Measurements from ENCODE around the gene DNAJC7.

The DNAJC7 gene

GRCh38 chr17:41975099-41976083, 41.8 kb downstream of the DNAJC7 start:
- DNase-seq (ENCODE audit: low read depth in 2 of 2), result no peak

GRCh38 chr17:41974658-41975057, 42.6 kb downstream of the DNAJC7 start:
- no peak for DNase-seq (ENCODE audit: low read depth in 2 of 2)

GRCh38 chr17:41974031-41974430, 43.2 kb downstream of the DNAJC7 start:
- no peak for DNase-seq (ENCODE audit: low read depth in 2 of 2)

- no peak for DNase-seq (ENCODE audit: low read depth in 2 of 2)
Measured at GRCh38 chr17:41973408-41973811, 43.8 kb downstream of the DNAJC7 start.

- no peak for DNase-seq (ENCODE audit: low read depth in 2 of 2)
Measured at GRCh38 chr17:41972571-41973407, 44.5 kb downstream of the DNAJC7 start.

- no peak for DNase-seq (ENCODE audit: low read depth in 2 of 2)
Measured at GRCh38 chr17:41971721-41972523, 45.3 kb downstream of the DNAJC7 start.

GRCh38 chr17:41970901-41971331, 46.3 kb downstream of the DNAJC7 start:
- DNase-seq (ENCODE audit: low read depth in 2 of 2), result no peak

- no peak for DNase-seq (ENCODE audit: low read depth in 2 of 2)
Measured at GRCh38 chr17:41968676-41969075, 48.6 kb downstream of the DNAJC7 start.

GRCh38 chr17:41967921-41968578, 49.2 kb downstream of the DNAJC7 start:
- no peak for DNase-seq (ENCODE audit: low read depth in 2 of 2)

GRCh38 chr17:41967141-41967920, 49.9 kb downstream of the DNAJC7 start:
- DNase-seq (ENCODE audit: low read depth in 2 of 2), result peak; percentile 15 to 21

GRCh38 chr17:41966463-41967140, 50.6 kb downstream of the DNAJC7 start, which contains the start of gene CNP:
Gene CNP, plus strand, starts transcription at chr17:41966795. Its CDS starts 90 bp downstream, at chr17:41966885.
- DNase-seq (ENCODE audit: low read depth in 2 of 2), result peak; percentile 87 to 92

- peak; percentile 38 to 53 for DNase-seq (ENCODE audit: low read depth in 2 of 2)
Measured at GRCh38 chr17:41965694-41966462, 51.4 kb downstream of the DNAJC7 start.

- peak; percentile 57 to 58 for DNase-seq (ENCODE audit: low read depth in 2 of 2)
Measured at GRCh38 chr17:41962768-41963434, 54.3 kb downstream of the DNAJC7 start.

GRCh38 chr17:41962111-41962510, 55.1 kb downstream of the DNAJC7 start:
- no peak for DNase-seq (ENCODE audit: low read depth in 2 of 2)

GRCh38 chr17:41959336-41960095, 57.7 kb downstream of the DNAJC7 start:
- no peak for DNase-seq (ENCODE audit: low read depth in 2 of 2)

GRCh38 chr17:41959030-41959335, 58.3 kb downstream of the DNAJC7 start:
- no peak for DNase-seq (ENCODE audit: low read depth in 2 of 2)

GRCh38 chr17:41957869-41958439, 59.3 kb downstream of the DNAJC7 start:
- no peak for DNase-seq (ENCODE audit: low read depth in 2 of 2)
